Stimulated activated naive CD8-positive, alpha-beta T cell treated with anti-CD3 and anti-CD28 coated beads, Interleukin-15, Interleukin-2, amounts not matched to agents 100 ng/mL and 50 ng/mL, for 24 hours (primary cell): Measurements from ENCODE around the gene OR2H2.

ENCODE experiments used
- H3K27ac Mint-ChIP-seq: one replicate; pipeline ENCODE4 v1.8.0; 2021; ENCODE audit warnings: mild to moderate bottlenecking, mixed read lengths
- H3K27me3 Mint-ChIP-seq: one replicate; pipeline ENCODE4 v1.8.0; 2021; ENCODE audit warnings: mixed read lengths
- H3K36me3 Mint-ChIP-seq: one replicate; pipeline ENCODE4 v1.8.0; 2021; ENCODE audit warnings: low read depth, mixed read lengths
- H3K4me1 Mint-ChIP-seq: one replicate; pipeline ENCODE4 v1.8.0; 2021; ENCODE audit warnings: low read depth, mixed read lengths
- H3K4me3 Mint-ChIP-seq: one replicate; pipeline ENCODE4 v1.8.0; 2021; ENCODE audit warnings: mild to moderate bottlenecking, mixed read lengths
- H3K9me3 Mint-ChIP-seq: one replicate; pipeline ENCODE4 v1.8.0; 2021; ENCODE audit warnings: mixed read lengths

The OR2H2 gene

GRCh38 chr6:29567541-29567940, 17.4 kb upstream of the OR2H2 start:
- Mint-ChIP-seq H3K27ac (no peak overlapping the region), H3K27me3 (peaks cover 60% of the 10 kb centered on the region), H3K4me1 (peaks cover 7% of the 10 kb centered on the region), H3K9me3 (no peaks in the 10 kb centered on the region), H3K4me3 (no peak overlapping the region), H3K36me3 (no peaks in the 10 kb centered on the region)

- H3K9me3 Mint-ChIP-seq, result no peaks in the 10 kb centered on the region
- H3K4me1 Mint-ChIP-seq, result peaks cover 7% of the 10 kb centered on the region
- peaks cover 56% of the 10 kb centered on the region for H3K27me3 Mint-ChIP-seq
- H3K4me3 Mint-ChIP-seq, result no peak overlapping the region
- no peaks in the 10 kb centered on the region for H3K36me3 Mint-ChIP-seq
- H3K27ac Mint-ChIP-seq, result no peak overlapping the region
Observed at GRCh38 chr6:29567991-29568390, 16.9 kb upstream of the OR2H2 start.

- H3K27me3 Mint-ChIP-seq, result peaks cover 61% of the 10 kb centered on the region
- H3K9me3 Mint-ChIP-seq, result no peaks in the 10 kb centered on the region
- no peak overlapping the region for H3K4me3 Mint-ChIP-seq
- H3K36me3 Mint-ChIP-seq, result no peaks in the 10 kb centered on the region
- no peak overlapping the region for H3K27ac Mint-ChIP-seq
- H3K4me1 Mint-ChIP-seq, result no peaks in the 10 kb centered on the region
Observed at GRCh38 chr6:29576056-29576455, 8.9 kb upstream of the OR2H2 start.

GRCh38 chr6:29577544-29577943, 7.4 kb upstream of the OR2H2 start:
- no peaks in the 10 kb centered on the region for H3K4me1 Mint-ChIP-seq
- no peak overlapping the region for H3K27ac Mint-ChIP-seq
- no peak overlapping the region for H3K4me3 Mint-ChIP-seq
- peaks cover 53% of the 10 kb centered on the region for H3K27me3 Mint-ChIP-seq
- H3K36me3 Mint-ChIP-seq, result no peaks in the 10 kb centered on the region
- H3K9me3 Mint-ChIP-seq, result no peaks in the 10 kb centered on the region

- H3K4me1 Mint-ChIP-seq, result no peaks in the 10 kb centered on the region
- no peak overlapping the region for H3K27ac Mint-ChIP-seq
- no peaks in the 10 kb centered on the region for H3K36me3 Mint-ChIP-seq
- no peaks in the 10 kb centered on the region for H3K9me3 Mint-ChIP-seq
- no peak overlapping the region for H3K4me3 Mint-ChIP-seq
- peaks cover 41% of the 10 kb centered on the region for H3K27me3 Mint-ChIP-seq
Observed at GRCh38 chr6:29589423-29590048, 4.6 kb downstream of the OR2H2 start.

GRCh38 chr6:29590218-29590808, 5.4 kb downstream of the OR2H2 start:
- Mint-ChIP-seq H3K36me3 (no peaks in the 10 kb centered on the region), H3K27me3 (peaks cover 34% of the 10 kb centered on the region), H3K4me3 (no peak overlapping the region)

GRCh38 chr6:29591677-29592076, 6.8 kb downstream of the OR2H2 start:
- Mint-ChIP-seq H3K27me3 (peaks cover 27% of the 10 kb centered on the region), H3K36me3 (no peaks in the 10 kb centered on the region), H3K4me1 (no peaks in the 10 kb centered on the region), H3K4me3 (no peak overlapping the region), H3K9me3 (no peaks in the 10 kb centered on the region), H3K27ac (no peak overlapping the region)

More at GRCh38 chr6:29590218-29590808, 5.4 kb downstream of the OR2H2 start:
- H3K27ac Mint-ChIP-seq, result no peak overlapping the region
- H3K9me3 Mint-ChIP-seq, result no peaks in the 10 kb centered on the region
- H3K4me1 Mint-ChIP-seq, result no peaks in the 10 kb centered on the region

GRCh38 chr6:29593199-29593855, 8.4 kb downstream of the OR2H2 start:
- Mint-ChIP-seq H3K4me3 (no peak overlapping the region), H3K4me1 (no peaks in the 10 kb centered on the region), H3K9me3 (no peaks in the 10 kb centered on the region), H3K27me3 (peaks cover 18% of the 10 kb centered on the region), H3K36me3 (no peaks in the 10 kb centered on the region), H3K27ac (no peak overlapping the region)

GRCh38 chr6:29596381-29596900, 11.5 kb downstream of the OR2H2 start:
- H3K27me3 Mint-ChIP-seq, result peaks cover 5% of the 10 kb centered on the region
- H3K36me3 Mint-ChIP-seq, result no peaks in the 10 kb centered on the region
- H3K9me3 Mint-ChIP-seq, result no peaks in the 10 kb centered on the region
- H3K4me3 Mint-ChIP-seq, result no peak overlapping the region
- no peaks in the 10 kb centered on the region for H3K4me1 Mint-ChIP-seq
- H3K27ac Mint-ChIP-seq, result no peak overlapping the region

- Mint-ChIP-seq H3K4me1 (no peaks in the 10 kb centered on the region), H3K27ac (no peak overlapping the region), H3K27me3 (no peaks in the 10 kb centered on the region), H3K4me3 (no peak overlapping the region), H3K36me3 (no peaks in the 10 kb centered on the region), H3K9me3 (no peaks in the 10 kb centered on the region)
Observed at GRCh38 chr6:29597184-29597583, 12.3 kb downstream of the OR2H2 start.

- peaks cover 10% of the 10 kb centered on the region for H3K36me3 Mint-ChIP-seq
- H3K4me3 Mint-ChIP-seq, result no peak overlapping the region
- no peaks in the 10 kb centered on the region for H3K9me3 Mint-ChIP-seq
- no peaks in the 10 kb centered on the region for H3K27me3 Mint-ChIP-seq
- H3K27ac Mint-ChIP-seq, result no peak overlapping the region
- H3K4me1 Mint-ChIP-seq, result no peaks in the 10 kb centered on the region
Observed at GRCh38 chr6:29598172-29598747, 13.3 kb downstream of the OR2H2 start.

GRCh38 chr6:29602564-29603361, 17.8 kb downstream of the OR2H2 start:
- Mint-ChIP-seq H3K36me3 (peaks cover 27% of the 10 kb centered on the region), H3K4me1 (no peaks in the 10 kb centered on the region), H3K27ac (no peak overlapping the region), H3K4me3 (no peak overlapping the region), H3K9me3 (no peaks in the 10 kb centered on the region), H3K27me3 (no peaks in the 10 kb centered on the region)

- Mint-ChIP-seq H3K4me1 (no peaks in the 10 kb centered on the region), H3K4me3 (no peak overlapping the region), H3K27me3 (no peaks in the 10 kb centered on the region), H3K27ac (no peak overlapping the region), H3K36me3 (peaks cover 27% of the 10 kb centered on the region), H3K9me3 (no peaks in the 10 kb centered on the region)
Observed at GRCh38 chr6:29603456-29603855, 18.5 kb downstream of the OR2H2 start.

GRCh38 chr6:29603930-29604329, 19.0 kb downstream of the OR2H2 start:
- no peak overlapping the region for H3K27ac Mint-ChIP-seq

More at GRCh38 chr6:29603930-29604329, 19.0 kb downstream of the OR2H2 start:
- Mint-ChIP-seq H3K27me3 (no peaks in the 10 kb centered on the region), H3K36me3 (peaks cover 28% of the 10 kb centered on the region), H3K4me3 (no peak overlapping the region), H3K4me1 (no peaks in the 10 kb centered on the region), H3K9me3 (no peaks in the 10 kb centered on the region)
